WTC11 (cell line): ENCODE data around the gene ZNF367. TPM values are rescaled to one million over a fixed set of nuclear protein-coding genes. Genes with fewer than 3 reads are reported as not detected.

Source experiments
- ATAC-seq: fragments of 200-7000 bp; cut with Tn5 transposase; 2 replicates; pipeline ENCODE4 v1.10.0; 2021; ENCODE audit warnings: mild to moderate bottlenecking, moderate library complexity
- CTCF ChIA-PET: fragments of 300-600 bp; sonication (Branson Sonifier 250); formaldehyde crosslinking; loops from one replicate; lab custom pipeline; 2021; ENCODE audit warnings: antibody characterized with exemption; lab: Charles Lee
- POLR2A ChIA-PET: fragments of 350-600 bp; sonication (Branson Sonifier 250); formaldehyde crosslinking; loops from one replicate; lab custom pipeline; 2021; ENCODE audit warnings: antibody characterized with exemption; lab: Charles Lee
- DNase-seq: peaks from one replicate; pipeline ENCODE4 v3.0.0; 2021; ENCODE audit warnings: low spot score
- H3K27ac Mint-ChIP-seq: 2 replicates; pipeline ENCODE4 v1.8.0; 2021; ENCODE audit warnings: mixed read lengths
- H3K27me3 Mint-ChIP-seq: 2 replicates; pipeline ENCODE4 v1.8.0; 2021; ENCODE audit warnings: low read depth, mild to moderate bottlenecking, moderate library complexity, mixed read lengths
- H3K36me3 Mint-ChIP-seq: 2 replicates; pipeline ENCODE4 v1.8.0; 2021; ENCODE audit warnings: mixed read lengths
- H3K4me1 Mint-ChIP-seq: 2 replicates; pipeline ENCODE4 v1.8.0; 2022; ENCODE audit warnings: mixed read lengths
- H3K4me3 Mint-ChIP-seq: 2 replicates; pipeline ENCODE4 v1.8.0; 2021; ENCODE audit warnings: mild to moderate bottlenecking, moderate library complexity, mixed read lengths
- H3K9me3 Mint-ChIP-seq: 2 replicates; pipeline ENCODE4 v1.8.0; 2021; ENCODE audit warnings: mixed read lengths
- AFF4 ChIP-seq: sonication (generic); formaldehyde crosslinking; IDR thresholded peaks from 2 replicates; pipeline ENCODE4 v1.8.1; 2023; ENCODE audit warnings: mild to moderate bottlenecking, missing genetic modification reagents, borderline replicate concordance
- ATF2 ChIP-seq: sonication (generic); formaldehyde crosslinking; IDR thresholded peaks from 2 replicates; pipeline ENCODE4 v1.8.1; 2022; ENCODE audit warnings: low read depth, missing genetic modification reagents, borderline replicate concordance
- CDX4 ChIP-seq: fragments of 250-450 bp; sonication (Bioruptor Pico); IDR thresholded peaks from 2 replicates; pipeline ENCODE4 v1.9.0; 2021; ENCODE audit warnings: moderate library complexity, mild to moderate bottlenecking, inconsistent platforms, borderline replicate concordance
- CREM ChIP-seq: sonication (generic); formaldehyde crosslinking; IDR thresholded peaks from 2 replicates; pipeline ENCODE4 v1.8.1; 2022; ENCODE audit warnings: mild to moderate bottlenecking, missing genetic modification reagents, moderate library complexity
- CTCF ChIP-seq: fragments of 200-600 bp; IDR thresholded peaks from 2 replicates; pipeline ENCODE4 v1.8.0; 2022; ENCODE audit warnings: antibody characterized with exemption
- ETV6 ChIP-seq: sonication (generic); formaldehyde crosslinking; IDR thresholded peaks from 2 replicates; pipeline ENCODE4 v1.8.1; 2022; ENCODE audit warnings: mild to moderate bottlenecking, missing genetic modification reagents
- FOXP1 ChIP-seq: sonication (generic); formaldehyde crosslinking; IDR thresholded peaks from 2 replicates; pipeline ENCODE4 v1.8.0; 2022; ENCODE audit warnings: missing genetic modification reagents, mild to moderate bottlenecking, moderate library complexity, borderline replicate concordance
- FOXP4 ChIP-seq: sonication (generic); formaldehyde crosslinking; IDR thresholded peaks from 2 replicates; pipeline ENCODE4 v1.8.0; 2022; ENCODE audit warnings: mild to moderate bottlenecking, missing genetic modification reagents
- GABPB1 ChIP-seq: sonication (generic); formaldehyde crosslinking; IDR thresholded peaks from 2 replicates; pipeline ENCODE4 v1.8.1; 2023; ENCODE audit warnings: mild to moderate bottlenecking, missing genetic modification reagents
- IRF2 ChIP-seq: sonication (generic); formaldehyde crosslinking; IDR thresholded peaks from 2 replicates; pipeline ENCODE4 v1.8.0; 2022; ENCODE audit warnings: low read depth, missing genetic modification reagents, borderline replicate concordance
- KAT7 ChIP-seq: sonication (generic); formaldehyde crosslinking; IDR thresholded peaks from 2 replicates; pipeline ENCODE4 v1.8.1; 2023; ENCODE audit warnings: missing genetic modification reagents, mild to moderate bottlenecking, borderline replicate concordance
- MLX ChIP-seq: sonication (generic); formaldehyde crosslinking; IDR thresholded peaks from 2 replicates; pipeline ENCODE4 v1.8.1; 2023; ENCODE audit warnings: mild to moderate bottlenecking, missing genetic modification reagents, moderate library complexity
- MXD4 ChIP-seq: fragments of 250-450 bp; sonication (Bioruptor Pico); IDR thresholded peaks from 2 replicates; pipeline ENCODE4 v1.8.0; 2021; ENCODE audit warnings: mild to moderate bottlenecking, moderate library complexity, borderline replicate concordance
- NFATC4 ChIP-seq: fragments of 250-450 bp; sonication (Bioruptor Pico); IDR thresholded peaks from 2 replicates; pipeline ENCODE4 v1.9.0; 2021; ENCODE audit warnings: mild to moderate bottlenecking
- RELA ChIP-seq: sonication (generic); formaldehyde crosslinking; IDR thresholded peaks from 2 replicates; pipeline ENCODE4 v1.8.1; 2022; ENCODE audit warnings: missing genetic modification reagents, mild to moderate bottlenecking, borderline replicate concordance
- TCF7 ChIP-seq: sonication (generic); formaldehyde crosslinking; IDR thresholded peaks from 2 replicates; pipeline ENCODE4 v1.8.0; 2022; ENCODE audit warnings: mild to moderate bottlenecking, low read depth, missing genetic modification reagents, moderate library complexity
- ZNF121 ChIP-seq: sonication (generic); formaldehyde crosslinking; IDR thresholded peaks from 2 replicates; pipeline ENCODE4 v1.8.0; 2023; ENCODE audit warnings: missing genetic modification reagents
- ZNF232 ChIP-seq: sonication (generic); formaldehyde crosslinking; IDR thresholded peaks from 2 replicates; pipeline ENCODE4 v1.8.0; 2022; ENCODE audit warnings: mild to moderate bottlenecking, missing genetic modification reagents
- ZNF263 ChIP-seq: sonication (generic); formaldehyde crosslinking; IDR thresholded peaks from 2 replicates; pipeline ENCODE4 v1.8.1; 2022; ENCODE audit warnings: low read depth, mild to moderate bottlenecking, moderate library complexity, missing genetic modification reagents
- ZNF317 ChIP-seq: sonication (generic); formaldehyde crosslinking; IDR thresholded peaks from 2 replicates; pipeline ENCODE4 v1.8.1; 2023; ENCODE audit warnings: low read depth, mild to moderate bottlenecking, moderate library complexity, missing genetic modification reagents, borderline replicate concordance
- total RNA-seq: library from RNA; stranded (reverse); gene quantifications from 3 replicates; pipeline ENCODE4 v1.2.3, GENCODE V29; 2021

The ZNF367 gene
- total RNA-seq, 1 experiment from 2014 or later: 7.4 TPM

- Mint-ChIP-seq H3K9me3 (no peaks in the 10 kb centered on the region), H3K36me3 (no peaks in the 10 kb centered on the region), H3K27me3 (peaks cover 39% of the 10 kb centered on the region), H3K27ac (no peak overlapping the region), H3K4me1 (peaks cover 14% of the 10 kb centered on the region), H3K4me3 (0 out of 2 replicates have a peak overlapping the region, but pooled peaks have one; percentile 71)
- TF ChIP-seq MLX (no peak), ATF2 (CRISPR knock-in tag) (no peak), MXD4 (CRISPR knock-in tag) (no peak), ZNF317 (no peak), ZNF232 (CRISPR knock-in tag) (no peak), RELA (no peak), CTCF (no peak), ZNF121 (CRISPR knock-in tag) (no peak), CREM (CRISPR knock-in tag) (no peak), NFATC4 (CRISPR knock-in tag) (no peak), TCF7 (CRISPR knock-in tag) (no peak), FOXP1 (CRISPR knock-in tag) (no peak), GABPB1 (CRISPR knock-in tag) (no peak), ETV6 (CRISPR knock-in tag) (no peak), ZNF263 (no peak), KAT7 (CRISPR knock-in tag) (no peak), FOXP4 (CRISPR knock-in tag) (no peak)
- DNase-seq (no peak), ATAC-seq (no peak)
- ChIA-PET POLR2A (interaction anchor here (1.2 kb wide), 1 partner anchor 173 kb away, joined by 3 read pairs; no protein-coding TSS in a partner anchor), CTCF (interaction anchor here (1.3 to 3.1 kb wide), 3 partner anchors 7 to 218 kb away, joined by 5 to 24 read pairs (median 14); no protein-coding TSS in a partner anchor)
Measured at GRCh38 chr9:96448546-96449170, 30.5 kb upstream of the ZNF367 start.

- Mint-ChIP-seq H3K27me3 (peaks cover 37% of the 10 kb centered on the region), H3K9me3 (no peaks in the 10 kb centered on the region), H3K4me3 (no peak overlapping the region), H3K36me3 (no peaks in the 10 kb centered on the region), H3K27ac (no peak overlapping the region), H3K4me1 (peaks cover 11% of the 10 kb centered on the region)
- no peak for DNase-seq
- ChIA-PET CTCF (no interaction called here), POLR2A (no interaction called here)
- ATAC-seq: no peak
- TF ChIP-seq CDX4 (CRISPR knock-in tag) (no peak), IRF2 (CRISPR knock-in tag) (no peak), AFF4 (CRISPR knock-in tag) (no peak), ATF2 (CRISPR knock-in tag) (no peak)
Measured at GRCh38 chr9:96447406-96447805, 29.2 kb upstream of the ZNF367 start.
